ENCODE results near the gene TAS1R3. TPM values are rescaled to one million over a fixed set of nuclear protein-coding genes. Genes with fewer than 3 reads are reported as not detected.

The TAS1R3 gene
- total RNA-seq, 1 donor from 2014 or later, result 0.32 TPM

DNA sequence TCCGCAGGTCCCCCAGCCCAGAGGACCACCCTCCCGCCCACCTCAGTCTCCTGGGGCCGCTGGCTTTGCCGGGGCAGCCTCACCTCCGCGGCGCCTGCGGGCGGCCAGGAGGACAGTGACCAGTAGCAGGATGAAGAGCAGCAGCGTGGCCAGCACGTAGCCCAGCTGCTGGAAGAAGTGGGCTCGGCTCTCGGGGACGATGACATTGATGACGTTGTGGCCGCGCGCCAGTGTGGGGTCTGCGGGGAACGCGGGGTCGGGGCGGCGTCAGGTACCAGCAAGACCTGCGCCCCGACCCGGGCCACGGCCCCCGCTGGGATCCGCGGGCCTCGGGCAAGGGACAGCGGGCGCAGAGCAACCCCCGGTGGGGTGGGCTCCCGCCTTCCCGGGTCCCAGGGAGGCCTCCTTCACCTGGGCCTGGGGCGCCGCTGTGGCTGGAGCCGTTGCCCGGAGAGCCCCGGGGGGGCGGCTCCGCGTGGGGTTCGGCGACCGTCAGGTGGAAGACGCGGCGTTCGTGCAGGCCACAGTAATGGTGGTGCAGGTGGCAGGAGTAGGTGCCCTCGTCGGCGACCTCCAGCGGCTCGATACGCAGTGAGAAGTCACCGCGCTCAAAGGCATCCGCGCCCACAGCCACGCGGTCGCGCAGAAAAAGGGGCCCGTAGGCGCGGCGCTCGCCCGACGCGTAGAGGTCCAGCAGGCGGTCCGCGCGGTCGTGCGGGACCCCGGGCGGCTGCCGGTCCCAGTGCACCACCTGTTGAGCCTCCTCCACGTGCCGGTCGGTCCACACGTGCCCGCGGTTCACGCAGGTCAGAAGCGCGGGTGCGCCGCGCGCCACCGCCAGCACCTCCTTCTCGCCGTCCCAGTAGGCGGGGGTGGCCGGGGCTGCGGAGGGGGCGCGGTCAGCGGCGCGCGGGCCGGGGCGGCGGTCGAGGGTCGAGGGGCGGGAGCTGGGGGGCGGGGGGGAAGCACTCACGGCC lies 23.5 kb downstream of the TAS1R3 start:
- Mint-ChIP-seq H3K36me3 (ENCODE audit: low read depth) (no peaks in the 10 kb centered on the region), H3K27me3 (ENCODE audit: low read depth) (peaks cover 25% of the 10 kb centered on the region), H3K9me3 (no peaks in the 10 kb centered on the region), H3K4me1 (ENCODE audit: low read depth) (peaks cover 6% of the 10 kb centered on the region), H3K27ac (no peak overlapping the region), H3K4me3 (ENCODE audit: low read depth) (no peak overlapping the region)
- intact Hi-C loops (cut with micrococcal nuclease), result no loop called here
- DNase-seq (ENCODE audit: low spot score), result no peak

- Mint-ChIP-seq H3K4me1 (ENCODE audit: low read depth) (peaks cover 6% of the 10 kb centered on the region), H3K27me3 (ENCODE audit: low read depth) (peaks cover 25% of the 10 kb centered on the region), H3K4me3 (ENCODE audit: low read depth) (no peak overlapping the region), H3K9me3 (no peaks in the 10 kb centered on the region), H3K27ac (no peak overlapping the region), H3K36me3 (ENCODE audit: low read depth) (no peaks in the 10 kb centered on the region)
- intact Hi-C loops (cut with micrococcal nuclease), result no loop called here
- no peak for DNase-seq (ENCODE audit: low spot score)
Measured at GRCh38 chr1:1355416-1355815, 24.3 kb downstream of the TAS1R3 start.

- H3K9me3 Mint-ChIP-seq, result no peaks in the 10 kb centered on the region
- DNase-seq (ENCODE audit: low spot score), result no peak
- H3K4me1 Mint-ChIP-seq (ENCODE audit: low read depth), result peaks cover 6% of the 10 kb centered on the region
- H3K36me3 Mint-ChIP-seq (ENCODE audit: low read depth), result no peaks in the 10 kb centered on the region
- intact Hi-C loops (cut with micrococcal nuclease), result no loop called here
- no peak overlapping the region for H3K27ac Mint-ChIP-seq
- H3K4me3 Mint-ChIP-seq (ENCODE audit: low read depth), result no peak overlapping the region
- H3K27me3 Mint-ChIP-seq (ENCODE audit: low read depth), result peaks cover 29% of the 10 kb centered on the region
Measured at GRCh38 chr1:1356166-1356795, 25.2 kb downstream of the TAS1R3 start.

DNA sequence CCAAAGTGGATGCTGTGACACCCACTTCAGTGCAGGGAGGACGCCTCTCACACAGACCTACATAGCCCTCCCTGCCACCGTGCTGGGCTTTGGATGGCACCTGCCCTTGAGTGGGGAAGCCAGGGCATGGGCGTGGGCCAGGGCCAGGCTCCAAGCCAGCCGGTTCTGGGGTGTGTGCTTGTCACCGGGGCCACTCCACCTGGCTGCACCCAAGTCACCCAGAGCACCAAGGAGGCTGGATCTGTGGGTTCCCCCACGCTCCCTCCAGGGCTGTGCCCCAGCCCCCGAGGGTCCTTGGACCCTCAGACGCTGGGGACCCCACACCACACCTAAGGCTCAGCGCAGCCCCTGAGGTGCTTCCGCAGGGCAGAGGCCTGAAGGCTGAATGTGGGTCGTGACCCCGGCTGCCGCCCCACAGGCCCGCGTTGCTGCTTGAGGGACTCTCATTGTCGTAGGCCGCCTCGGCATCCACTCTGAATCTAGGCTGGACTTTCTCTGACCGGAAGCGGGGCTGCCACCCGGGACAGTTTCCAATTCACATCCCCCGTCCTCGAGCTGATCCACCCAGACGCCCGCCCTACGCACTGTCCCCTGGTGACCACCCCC lies 25.8 kb downstream of the TAS1R3 start:
- Mint-ChIP-seq H3K36me3 (ENCODE audit: low read depth) (no peaks in the 10 kb centered on the region), H3K9me3 (no peaks in the 10 kb centered on the region), H3K4me1 (ENCODE audit: low read depth) (peaks cover 6% of the 10 kb centered on the region), H3K4me3 (ENCODE audit: low read depth) (no peak overlapping the region), H3K27ac (no peak overlapping the region), H3K27me3 (ENCODE audit: low read depth) (peaks cover 29% of the 10 kb centered on the region)
- no peak for DNase-seq (ENCODE audit: low spot score)
- intact Hi-C loops (cut with micrococcal nuclease), result no loop called here

DNA sequence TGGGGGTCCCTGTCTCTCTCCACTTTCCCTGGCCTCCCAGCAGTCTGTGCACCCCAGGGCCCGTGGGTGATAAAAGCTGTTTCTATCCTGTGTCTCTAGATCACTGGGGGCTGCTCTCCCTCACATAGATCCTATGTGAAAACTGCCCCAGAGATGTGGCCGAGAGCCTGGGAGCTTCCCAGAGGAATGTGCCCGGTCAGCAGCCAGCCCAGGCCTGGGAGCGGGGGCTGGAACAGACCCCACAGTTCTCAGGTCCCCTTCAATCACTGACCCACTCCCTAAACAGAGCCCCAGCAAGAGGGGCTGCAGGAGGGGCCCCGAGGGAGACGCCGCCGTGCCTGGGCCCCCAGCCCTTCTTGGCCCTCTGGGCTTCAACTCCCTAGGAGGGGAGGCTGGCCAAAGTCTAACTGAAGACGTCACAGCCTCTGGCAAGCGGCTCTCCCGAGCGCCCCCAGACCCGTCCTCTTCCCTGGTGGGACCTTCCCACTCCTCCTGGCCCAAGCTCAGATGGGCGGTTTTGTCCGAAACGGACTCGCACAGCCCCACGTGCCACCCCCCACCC lies 26.9 kb downstream of the TAS1R3 start:
- H3K9me3 Mint-ChIP-seq, result no peaks in the 10 kb centered on the region

GRCh38 chr1:1358433-1359271 lies 27.6 kb downstream of the TAS1R3 start, which contains the start of gene MXRA8:
TSS of gene MXRA8 (minus strand) at chr1:1358555. CDS start at chr1:1358504, 51 bp downstream.
- no peaks in the 10 kb centered on the region for H3K9me3 Mint-ChIP-seq
- no peak for DNase-seq (ENCODE audit: low spot score)
- H3K36me3 Mint-ChIP-seq (ENCODE audit: low read depth), result no peaks in the 10 kb centered on the region

More for the DNA sequence above, 26.9 kb downstream of the TAS1R3 start:
- H3K4me1 Mint-ChIP-seq (ENCODE audit: low read depth), result peaks cover 6% of the 10 kb centered on the region
- intact Hi-C loops (cut with micrococcal nuclease), result no loop called here
- DNase-seq (ENCODE audit: low spot score), result no peak
- H3K4me3 Mint-ChIP-seq (ENCODE audit: low read depth), result no peak overlapping the region
- H3K27ac Mint-ChIP-seq, result no peak overlapping the region
- peaks cover 22% of the 10 kb centered on the region for H3K27me3 Mint-ChIP-seq (ENCODE audit: low read depth)
- no peaks in the 10 kb centered on the region for H3K36me3 Mint-ChIP-seq (ENCODE audit: low read depth)

GRCh38 chr1:1359308-1359663 lies 28.2 kb downstream of the TAS1R3 start:
- H3K27me3 Mint-ChIP-seq (ENCODE audit: low read depth), result peaks cover 18% of the 10 kb centered on the region
- no peak overlapping the region for H3K4me3 Mint-ChIP-seq (ENCODE audit: low read depth)
- H3K36me3 Mint-ChIP-seq (ENCODE audit: low read depth), result no peaks in the 10 kb centered on the region
- peaks cover 6% of the 10 kb centered on the region for H3K4me1 Mint-ChIP-seq (ENCODE audit: low read depth)
- no peaks in the 10 kb centered on the region for H3K9me3 Mint-ChIP-seq
- intact Hi-C loops (cut with micrococcal nuclease), result no loop called here
- no peak overlapping the region for H3K27ac Mint-ChIP-seq
- no peak for DNase-seq (ENCODE audit: low spot score)

More at GRCh38 chr1:1358433-1359271, 27.6 kb downstream of the TAS1R3 start, which contains the start of gene MXRA8:
- peaks cover 6% of the 10 kb centered on the region for H3K4me1 Mint-ChIP-seq (ENCODE audit: low read depth)
- H3K4me3 Mint-ChIP-seq (ENCODE audit: low read depth), result no peak within 1 kb of the TSS
- H3K27me3 Mint-ChIP-seq (ENCODE audit: low read depth), result peaks cover 20% of the 10 kb centered on the region
- intact Hi-C loops (cut with micrococcal nuclease), result no loop called here
- H3K27ac Mint-ChIP-seq, result no peak within 1 kb of the TSS

- H3K27me3 Mint-ChIP-seq (ENCODE audit: low read depth), result peaks cover 18% of the 10 kb centered on the region
- no peak for DNase-seq (ENCODE audit: low spot score)
- intact Hi-C loops (cut with micrococcal nuclease), result no loop called here
Measured at GRCh38 chr1:1359664-1360468, 28.8 kb downstream of the TAS1R3 start.

DNA sequence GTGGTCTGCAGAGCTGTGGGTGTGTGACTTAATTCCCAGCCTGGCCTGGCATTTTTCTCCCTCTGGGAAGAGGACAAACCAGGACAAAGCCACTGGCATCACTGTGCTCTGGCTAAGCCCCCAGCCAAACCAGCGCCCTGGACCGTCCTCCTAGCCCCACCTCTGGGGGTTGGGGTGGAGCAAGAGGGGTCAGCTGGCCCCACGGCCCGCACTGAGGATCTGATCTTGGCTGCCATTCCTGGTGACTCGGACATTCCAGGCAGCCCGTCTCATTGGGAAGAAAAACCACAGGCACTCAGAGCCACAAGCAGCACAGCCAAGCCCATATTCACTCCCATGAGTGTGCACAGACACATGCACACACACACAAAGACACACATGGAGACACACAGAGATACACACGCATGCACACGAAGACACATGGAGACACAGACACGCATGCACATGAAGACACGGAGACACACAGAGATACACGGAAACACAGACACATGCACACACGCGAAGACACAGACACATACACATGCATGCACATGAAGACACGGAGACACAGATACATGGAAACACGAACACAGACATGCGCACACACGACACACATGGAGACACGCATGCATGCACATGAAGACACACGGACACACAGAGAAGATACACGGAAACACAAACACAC lies 29.6 kb downstream of the TAS1R3 start:
- no peak overlapping the region for H3K27ac Mint-ChIP-seq
- H3K4me3 Mint-ChIP-seq (ENCODE audit: low read depth), result no peak overlapping the region
- no peaks in the 10 kb centered on the region for H3K36me3 Mint-ChIP-seq (ENCODE audit: low read depth)
- peaks cover 18% of the 10 kb centered on the region for H3K27me3 Mint-ChIP-seq (ENCODE audit: low read depth)
- no peaks in the 10 kb centered on the region for H3K9me3 Mint-ChIP-seq
- intact Hi-C loops (cut with micrococcal nuclease), result no loop called here
- H3K4me1 Mint-ChIP-seq (ENCODE audit: low read depth), result peaks cover 6% of the 10 kb centered on the region
- DNase-seq (ENCODE audit: low spot score), result no peak

More at GRCh38 chr1:1359664-1360468, 28.8 kb downstream of the TAS1R3 start:
- H3K4me3 Mint-ChIP-seq (ENCODE audit: low read depth), result no peak overlapping the region
- H3K27ac Mint-ChIP-seq, result no peak overlapping the region
- H3K36me3 Mint-ChIP-seq (ENCODE audit: low read depth), result no peaks in the 10 kb centered on the region
- H3K9me3 Mint-ChIP-seq, result no peaks in the 10 kb centered on the region
- H3K4me1 Mint-ChIP-seq (ENCODE audit: low read depth), result peaks cover 6% of the 10 kb centered on the region

- H3K9me3 Mint-ChIP-seq, result no peaks in the 10 kb centered on the region
Measured at GRCh38 chr1:1361233-1361981, 30.3 kb downstream of the TAS1R3 start.

More at GRCh38 chr1:1361233-1361981, 30.3 kb downstream of the TAS1R3 start:
- H3K27ac Mint-ChIP-seq, result no peak overlapping the region
- no peaks in the 10 kb centered on the region for H3K36me3 Mint-ChIP-seq (ENCODE audit: low read depth)
- no peak for DNase-seq (ENCODE audit: low spot score)
- intact Hi-C loops (cut with micrococcal nuclease), result no loop called here
- H3K27me3 Mint-ChIP-seq (ENCODE audit: low read depth), result peaks cover 18% of the 10 kb centered on the region
- H3K4me1 Mint-ChIP-seq (ENCODE audit: low read depth), result peaks cover 6% of the 10 kb centered on the region
- H3K4me3 Mint-ChIP-seq (ENCODE audit: low read depth), result no peak overlapping the region
